GM12875 (cell line): Measurements from ENCODE around the gene DENND1A.
"Not testable (repeated sequence)": the region's sequence is repeated elsewhere in the genome, so short reads cannot be mapped to it uniquely, and the experiment has no call there.

ENCODE experiments used
- H3K4me3 ChIP-seq: one replicate; pipeline ENCODE4 v1.5.1; 2011; ENCODE audit warnings: low read depth, low read length, control low read depth
- TF ChIP-seq, protein P1 (sequence below): IDR thresholded peaks from 2 replicates; pipeline ENCODE4 v1.5.1; 2011; ENCODE audit warnings: low read depth, mild to moderate bottlenecking, control low read depth, inconsistent platforms, low read length, moderate library complexity, borderline replicate concordance; ENCODE audit not compliant: insufficient read depth

DENND1A gene

DNA sequence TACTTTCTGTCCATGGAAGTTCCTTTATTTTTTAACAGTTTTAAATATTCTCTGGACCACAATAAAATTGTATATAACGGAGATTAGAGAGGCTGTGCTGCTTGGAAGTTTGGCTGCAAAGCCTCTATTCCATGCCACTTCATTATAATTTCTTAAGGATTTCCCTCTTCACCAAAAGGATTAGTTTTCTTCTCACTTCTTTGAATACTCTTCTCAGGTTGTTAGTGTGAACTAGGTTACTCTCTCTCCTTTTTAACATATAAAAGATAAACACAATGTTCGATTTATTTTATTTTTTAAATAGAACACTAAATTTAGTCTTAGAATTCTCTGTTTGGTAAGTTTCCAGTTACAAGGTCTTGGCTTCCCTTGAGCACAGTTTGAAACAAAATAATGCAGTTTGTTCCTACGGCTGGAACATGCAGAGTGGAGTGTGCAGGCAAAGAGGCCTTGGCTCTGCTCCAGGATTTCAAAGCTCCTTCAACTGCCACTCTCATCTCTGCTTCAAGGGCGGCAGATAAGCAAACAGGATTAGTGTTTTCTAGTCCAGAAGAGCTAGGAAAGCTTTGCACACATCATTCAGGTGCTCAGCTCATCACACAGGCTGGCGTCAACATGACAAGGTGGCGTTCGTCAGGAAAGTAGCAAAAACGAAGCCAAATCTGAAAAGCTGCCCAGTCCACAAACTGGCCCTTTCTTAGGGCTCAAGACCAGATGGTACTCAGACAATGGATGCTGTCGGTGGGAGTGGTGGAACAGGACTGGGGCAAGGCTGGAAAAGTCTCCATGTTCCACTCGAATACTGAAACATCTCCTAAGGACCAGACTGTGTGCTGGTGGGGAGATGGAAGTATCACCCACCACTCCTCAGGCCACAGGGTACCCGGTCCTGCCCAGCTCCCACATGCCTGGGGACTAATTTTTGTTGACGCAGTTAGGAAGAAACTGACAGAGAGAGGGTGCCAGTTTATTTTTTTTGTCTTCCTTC lies 287.3 kb downstream of the DENND1A start:
- H3K4me3 ChIP-seq: no peak overlapping the region
- TF ChIP-seq, protein P1, sequence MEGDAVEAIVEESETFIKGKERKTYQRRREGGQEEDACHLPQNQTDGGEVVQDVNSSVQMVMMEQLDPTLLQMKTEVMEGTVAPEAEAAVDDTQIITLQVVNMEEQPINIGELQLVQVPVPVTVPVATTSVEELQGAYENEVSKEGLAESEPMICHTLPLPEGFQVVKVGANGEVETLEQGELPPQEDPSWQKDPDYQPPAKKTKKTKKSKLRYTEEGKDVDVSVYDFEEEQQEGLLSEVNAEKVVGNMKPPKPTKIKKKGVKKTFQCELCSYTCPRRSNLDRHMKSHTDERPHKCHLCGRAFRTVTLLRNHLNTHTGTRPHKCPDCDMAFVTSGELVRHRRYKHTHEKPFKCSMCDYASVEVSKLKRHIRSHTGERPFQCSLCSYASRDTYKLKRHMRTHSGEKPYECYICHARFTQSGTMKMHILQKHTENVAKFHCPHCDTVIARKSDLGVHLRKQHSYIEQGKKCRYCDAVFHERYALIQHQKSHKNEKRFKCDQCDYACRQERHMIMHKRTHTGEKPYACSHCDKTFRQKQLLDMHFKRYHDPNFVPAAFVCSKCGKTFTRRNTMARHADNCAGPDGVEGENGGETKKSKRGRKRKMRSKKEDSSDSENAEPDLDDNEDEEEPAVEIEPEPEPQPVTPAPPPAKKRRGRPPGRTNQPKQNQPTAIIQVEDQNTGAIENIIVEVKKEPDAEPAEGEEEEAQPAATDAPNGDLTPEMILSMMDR: no peak

DNA sequence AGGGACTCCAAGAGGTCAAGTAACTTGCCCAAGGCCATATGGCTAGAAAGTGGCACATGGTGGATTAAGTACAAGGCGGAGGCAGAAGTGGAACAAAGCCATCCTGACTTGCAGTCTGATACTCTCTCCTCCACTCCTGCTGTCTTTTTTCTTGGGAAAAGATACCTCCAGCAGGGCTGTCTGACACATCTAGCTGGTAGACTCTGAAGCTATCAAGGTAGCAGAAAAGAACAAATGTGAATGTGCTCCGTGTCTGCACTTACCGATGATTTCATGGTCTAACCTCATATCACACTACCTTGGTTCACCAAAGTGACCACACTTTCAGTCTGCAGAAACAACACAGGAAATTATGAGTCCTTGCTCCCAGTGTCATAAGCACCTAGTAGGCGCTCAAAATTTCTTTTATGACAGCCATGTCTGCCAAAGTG lies 289.1 kb downstream of the DENND1A start:
- TF ChIP-seq, protein P1: no peak
- H3K4me3 ChIP-seq: no peak overlapping the region

DNA sequence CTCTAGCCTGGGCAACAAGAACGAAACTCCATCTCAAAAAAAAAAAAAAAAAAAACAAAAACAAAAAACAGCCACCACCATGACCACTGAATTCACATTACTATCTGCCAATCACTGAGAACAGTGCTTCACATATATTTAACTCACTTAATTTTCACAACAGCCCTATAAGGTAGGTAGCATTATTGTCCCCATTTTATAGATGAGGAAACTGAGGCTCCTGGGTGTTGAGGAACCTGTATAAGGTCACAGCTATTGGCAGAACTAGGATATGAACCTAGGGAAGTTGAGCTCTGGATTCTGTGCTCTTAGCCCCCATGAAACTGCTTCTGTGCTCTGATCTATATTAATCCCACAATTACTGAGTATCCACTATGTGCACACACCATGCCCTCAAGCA lies 290.2 kb downstream of the DENND1A start:
- no peak overlapping the region for H3K4me3 ChIP-seq
- TF ChIP-seq, protein P1: no peak

DNA sequence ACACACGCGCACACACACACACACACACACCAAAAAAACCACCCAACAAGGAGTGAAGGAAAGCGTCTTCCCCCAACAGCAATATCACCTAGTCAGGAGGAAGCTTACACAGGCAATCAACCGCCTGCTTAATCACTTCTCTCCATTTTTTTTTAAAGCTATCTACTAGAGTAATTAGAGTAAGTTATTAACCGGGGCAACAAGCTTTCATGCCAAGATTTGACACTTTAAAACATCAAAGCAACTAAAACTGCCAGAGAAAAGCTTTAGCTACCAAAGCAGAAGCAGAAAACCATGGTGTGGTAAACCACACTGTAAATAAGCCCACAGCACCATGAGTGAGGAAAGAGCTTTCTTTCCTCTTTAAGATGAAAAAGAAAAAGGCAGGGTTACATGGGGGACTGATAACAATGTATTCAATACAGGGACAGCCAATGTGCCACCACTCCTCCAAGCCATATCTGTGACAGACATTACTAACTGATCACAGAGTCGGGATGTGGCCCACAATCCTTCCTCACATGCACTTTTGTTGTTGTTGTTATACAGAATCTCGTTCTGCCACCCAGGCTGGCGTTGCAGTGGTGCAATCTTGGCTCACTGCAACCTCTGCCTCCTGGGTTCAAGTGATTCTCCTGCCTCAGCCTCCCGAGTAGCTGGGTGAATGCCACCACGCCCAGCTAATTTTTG lies 291.8 kb downstream of the DENND1A start:
- no peak overlapping the region for H3K4me3 ChIP-seq
- TF ChIP-seq, protein P1: no peak

DNA sequence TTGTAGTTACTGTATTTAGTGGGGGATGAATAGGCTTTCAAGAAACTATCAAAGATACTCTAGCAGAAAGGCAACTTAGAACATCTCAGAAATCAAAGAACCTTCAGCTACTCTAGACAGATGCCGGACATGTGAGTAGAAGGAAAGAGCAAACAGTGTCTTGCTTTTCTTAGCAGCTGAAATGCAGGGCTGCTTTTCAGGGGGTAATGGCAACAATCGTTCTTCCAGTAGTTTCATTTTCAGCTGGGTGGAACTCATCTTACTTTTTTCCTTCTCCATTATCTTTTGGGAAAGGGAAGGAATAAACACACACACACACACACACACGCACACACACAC lies 292.4 kb downstream of the DENND1A start:
- H3K4me3 ChIP-seq: no peak overlapping the region
- TF ChIP-seq, protein P1: no peak

DNA sequence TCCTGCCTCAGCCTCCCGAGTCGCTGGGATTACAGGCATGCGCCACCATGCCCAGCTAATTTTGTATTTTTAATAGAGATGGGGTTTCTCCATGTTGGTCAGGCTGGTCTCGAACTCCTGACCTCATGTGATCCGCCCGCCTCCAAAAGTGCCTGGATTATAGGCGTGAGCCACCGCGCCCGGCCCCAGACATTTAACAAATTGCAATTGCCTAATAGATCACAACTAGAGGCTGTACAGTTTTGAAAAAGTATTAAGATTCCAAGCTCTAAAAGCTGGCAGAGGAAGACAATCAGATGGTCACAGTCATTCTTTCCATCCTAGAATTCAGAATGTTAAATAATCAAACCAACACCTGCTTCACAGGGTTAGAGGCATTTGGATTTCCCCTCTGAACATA lies 293.1 kb downstream of the DENND1A start:
- not testable (repeated sequence) for H3K4me3 ChIP-seq

DNA sequence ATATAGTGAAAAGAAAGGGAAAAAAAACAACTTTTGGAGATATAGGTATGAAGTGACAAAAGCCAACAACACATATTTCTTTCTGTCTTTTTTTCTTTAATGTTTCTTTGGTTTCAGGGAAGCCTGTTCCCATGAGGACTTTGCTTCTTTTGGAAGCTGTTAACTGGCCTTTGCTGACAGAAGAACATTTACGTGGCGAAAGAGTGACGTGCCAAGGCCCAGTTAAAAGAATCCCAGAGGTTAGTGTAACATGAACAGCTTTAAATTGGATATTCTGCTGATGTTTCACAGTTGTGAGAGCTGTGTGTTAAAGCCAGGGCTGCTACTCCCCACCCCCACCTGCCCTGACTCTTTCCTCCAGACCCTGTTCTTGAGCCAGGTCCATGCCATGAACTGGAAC lies 298.1 kb downstream of the DENND1A start:
- H3K4me3 ChIP-seq: no peak overlapping the region
- TF ChIP-seq, protein P1: no peak
